Measurements from ENCODE around the gene SKP2.

The SKP2 gene

DNA sequence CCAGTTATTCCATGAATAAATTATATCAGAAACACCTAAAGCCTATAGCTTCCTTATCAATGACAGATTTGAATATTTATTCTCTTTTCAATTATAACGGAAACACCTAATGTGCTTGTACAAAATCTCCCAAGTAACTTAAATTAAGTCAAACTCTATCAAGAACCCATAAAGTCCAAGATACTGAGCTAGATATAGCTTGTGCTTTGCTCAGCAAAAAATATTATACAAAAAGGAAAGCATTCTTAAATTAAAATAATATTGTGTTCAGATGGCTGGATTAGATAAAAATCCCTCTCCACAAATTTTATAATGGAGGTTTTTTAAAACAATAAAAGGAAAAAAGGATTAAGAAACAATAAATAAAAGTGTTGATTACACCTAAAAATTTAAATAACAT is 66.1 kb downstream of the SKP2 start:
- H4K20me1 ChIP-seq (ENCODE audit: insufficient read depth, low read length), result no peaks in the 10 kb centered on the region
- H3K9me3 ChIP-seq (ENCODE audit: low read length), result no peaks in the 10 kb centered on the region
- no peak overlapping the region for H3K4me2 ChIP-seq (ENCODE audit: low read length)
- no peak overlapping the region for H2AFZ ChIP-seq (ENCODE audit: low read length)
- no peaks in the 10 kb centered on the region for H3F3A ChIP-seq (ENCODE audit: insufficient read depth, low read length)
- no peaks in the 10 kb centered on the region for H3K79me2 ChIP-seq (ENCODE audit: insufficient read depth, low read length)
- H3K9me2 ChIP-seq (ENCODE audit: low read depth, low read length), result no peaks in the 10 kb centered on the region
- no peak overlapping the region for H3K9ac ChIP-seq (ENCODE audit: low read length)
- peaks cover 10% of the 10 kb centered on the region for H3K4me1 ChIP-seq (ENCODE audit: insufficient read depth, low read length, severe bottlenecking)
- no peak overlapping the region for H3K4me3 ChIP-seq (ENCODE audit: low read depth, low read length, poor library complexity, severe bottlenecking)
- H3K36me3 ChIP-seq (ENCODE audit: insufficient read depth, low read length), result peaks cover 19% of the 10 kb centered on the region; the same call in 1 of the 2 replicates
- H3K27ac ChIP-seq (ENCODE audit: low read depth, low read length, poor library complexity, severe bottlenecking), result no peak overlapping the region
- no peaks in the 10 kb centered on the region for H3K27me3 ChIP-seq (ENCODE audit: insufficient read depth, low read length)
- TF ChIP-seq, protein P1, sequence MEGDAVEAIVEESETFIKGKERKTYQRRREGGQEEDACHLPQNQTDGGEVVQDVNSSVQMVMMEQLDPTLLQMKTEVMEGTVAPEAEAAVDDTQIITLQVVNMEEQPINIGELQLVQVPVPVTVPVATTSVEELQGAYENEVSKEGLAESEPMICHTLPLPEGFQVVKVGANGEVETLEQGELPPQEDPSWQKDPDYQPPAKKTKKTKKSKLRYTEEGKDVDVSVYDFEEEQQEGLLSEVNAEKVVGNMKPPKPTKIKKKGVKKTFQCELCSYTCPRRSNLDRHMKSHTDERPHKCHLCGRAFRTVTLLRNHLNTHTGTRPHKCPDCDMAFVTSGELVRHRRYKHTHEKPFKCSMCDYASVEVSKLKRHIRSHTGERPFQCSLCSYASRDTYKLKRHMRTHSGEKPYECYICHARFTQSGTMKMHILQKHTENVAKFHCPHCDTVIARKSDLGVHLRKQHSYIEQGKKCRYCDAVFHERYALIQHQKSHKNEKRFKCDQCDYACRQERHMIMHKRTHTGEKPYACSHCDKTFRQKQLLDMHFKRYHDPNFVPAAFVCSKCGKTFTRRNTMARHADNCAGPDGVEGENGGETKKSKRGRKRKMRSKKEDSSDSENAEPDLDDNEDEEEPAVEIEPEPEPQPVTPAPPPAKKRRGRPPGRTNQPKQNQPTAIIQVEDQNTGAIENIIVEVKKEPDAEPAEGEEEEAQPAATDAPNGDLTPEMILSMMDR (IDR thresholded peaks at IDR 0.05; ENCODE audit: low read length), result no peak
- no peak for TF ChIP-seq EZH2 (IDR thresholded peaks at IDR 0.05; ENCODE audit: borderline replicate concordance, low read length)

- H3K27me3 ChIP-seq (ENCODE audit: insufficient read depth, low read length), result no peaks in the 10 kb centered on the region
- no peak overlapping the region for H3K4me3 ChIP-seq (ENCODE audit: low read depth, low read length, poor library complexity, severe bottlenecking)
- no peaks in the 10 kb centered on the region for H3K9me2 ChIP-seq (ENCODE audit: low read depth, low read length)
- no peak overlapping the region for H3K27ac ChIP-seq (ENCODE audit: low read depth, low read length, poor library complexity, severe bottlenecking)
- no peak overlapping the region for H3K4me2 ChIP-seq (ENCODE audit: low read length)
- H3K4me1 ChIP-seq (ENCODE audit: insufficient read depth, low read length, severe bottlenecking), result no peaks in the 10 kb centered on the region
- no peaks in the 10 kb centered on the region for H3F3A ChIP-seq (ENCODE audit: insufficient read depth, low read length)
- no peak overlapping the region for H2AFZ ChIP-seq (ENCODE audit: low read length)
- H3K36me3 ChIP-seq (ENCODE audit: insufficient read depth, low read length), result peaks cover 32% of the 10 kb centered on the region; the same call in 1 of the 2 replicates
- H3K79me2 ChIP-seq (ENCODE audit: insufficient read depth, low read length), result no peaks in the 10 kb centered on the region
- TF ChIP-seq, protein P1 (IDR thresholded peaks at IDR 0.05; ENCODE audit: low read length), result no peak
- no peak for TF ChIP-seq EZH2 (IDR thresholded peaks at IDR 0.05; ENCODE audit: borderline replicate concordance, low read length)
- no peaks in the 10 kb centered on the region for H4K20me1 ChIP-seq (ENCODE audit: insufficient read depth, low read length)
- no peak overlapping the region for H3K9ac ChIP-seq (ENCODE audit: low read length)
- H3K9me3 ChIP-seq (ENCODE audit: low read length), result no peaks in the 10 kb centered on the region
Observed at GRCh38 chr5:36222620-36223019, 70.7 kb downstream of the SKP2 start.

GRCh38 chr5:36227046-36227445 is 75.1 kb downstream of the SKP2 start:
- no peak for TF ChIP-seq EZH2 (IDR thresholded peaks at IDR 0.05; ENCODE audit: borderline replicate concordance, low read length)
- TF ChIP-seq, protein P1 (IDR thresholded peaks at IDR 0.05; ENCODE audit: low read length), result no peak
- Histone ChIP-seq H3K36me3 (ENCODE audit: insufficient read depth, low read length) (peaks cover 16% of the 10 kb centered on the region; the same call in 1 of the 2 replicates), H2AFZ (ENCODE audit: low read length) (no peak overlapping the region), H4K20me1 (ENCODE audit: insufficient read depth, low read length) (no peaks in the 10 kb centered on the region), H3K9me2 (ENCODE audit: low read depth, low read length) (no peaks in the 10 kb centered on the region), H3K79me2 (ENCODE audit: insufficient read depth, low read length) (peaks cover 4% of the 10 kb centered on the region; the same call in 1 of the 2 replicates), H3K9ac (ENCODE audit: low read length) (no peak overlapping the region), H3K9me3 (ENCODE audit: low read length) (no peaks in the 10 kb centered on the region), H3F3A (ENCODE audit: insufficient read depth, low read length) (no peaks in the 10 kb centered on the region), H3K4me3 (ENCODE audit: low read depth, low read length, poor library complexity, severe bottlenecking) (no peak overlapping the region), H3K4me2 (ENCODE audit: low read length) (no peak overlapping the region), H3K27me3 (ENCODE audit: insufficient read depth, low read length) (no peaks in the 10 kb centered on the region), H3K27ac (ENCODE audit: low read depth, low read length, poor library complexity, severe bottlenecking) (no peak overlapping the region), H3K4me1 (ENCODE audit: insufficient read depth, low read length, severe bottlenecking) (peaks cover 21% of the 10 kb centered on the region)

All from OCI-LY1 (cell line).